Stimulated activated CD4-positive, alpha-beta T cell treated with anti-CD3 and anti-CD28 coated beads, Interleukin-12 subunit alpha, Interleukin-12 subunit beta, amount 100 ng/mL, for 4 hours (primary cell): ENCODE measurements around the gene KIAA1217.
"Not testable (repeated sequence)": the region's sequence is repeated elsewhere in the genome, so short reads cannot be mapped to it uniquely, and the experiment has no call there.

Experiments used
- DNase-seq: peaks from one replicate; pipeline ENCODE4 v3.0.0-alpha.2; 2020

Gene KIAA1217

GRCh38 chr10:24479806-24480205 lies 270.9 kb downstream of the KIAA1217 start:
- DNase-seq: no peak

- DNase-seq: no peak
These were observed 271.5 kb downstream of the KIAA1217 start for GRCh38 chr10:24480447-24480846.

GRCh38 chr10:24481241-24481640 lies 272.3 kb downstream of the KIAA1217 start:
- DNase-seq: no peak

GRCh38 chr10:24482713-24483112 lies 273.8 kb downstream of the KIAA1217 start:
- not testable (repeated sequence) for DNase-seq

GRCh38 chr10:24483701-24484100 lies 274.8 kb downstream of the KIAA1217 start:
- no peak for DNase-seq

- no peak for DNase-seq
These were observed 275.8 kb downstream of the KIAA1217 start for GRCh38 chr10:24484771-24485170.

GRCh38 chr10:24485304-24485703 lies 276.4 kb downstream of the KIAA1217 start:
- DNase-seq: no peak

GRCh38 chr10:24488631-24489030 lies 279.7 kb downstream of the KIAA1217 start:
- no peak for DNase-seq

- no peak for DNase-seq
These were observed 284.2 kb downstream of the KIAA1217 start for GRCh38 chr10:24493165-24493564.

- no peak for DNase-seq
These were observed 285.3 kb downstream of the KIAA1217 start for GRCh38 chr10:24494236-24494635.

- no peak for DNase-seq
These were observed 285.8 kb downstream of the KIAA1217 start for GRCh38 chr10:24494777-24495176.

GRCh38 chr10:24495666-24496460 lies 286.9 kb downstream of the KIAA1217 start:
- no peak for DNase-seq

GRCh38 chr10:24496906-24497305 lies 288.0 kb downstream of the KIAA1217 start:
- DNase-seq: no peak

- no peak for DNase-seq
These were observed 292.2 kb downstream of the KIAA1217 start for GRCh38 chr10:24501056-24501711.

GRCh38 chr10:24502006-24502405 lies 293.1 kb downstream of the KIAA1217 start:
- DNase-seq: no peak

- no peak for DNase-seq
These were observed 294.0 kb downstream of the KIAA1217 start for GRCh38 chr10:24502801-24503460.

- DNase-seq: peak; percentile 8
These were observed 294.8 kb downstream of the KIAA1217 start for GRCh38 chr10:24503461-24504320.

GRCh38 chr10:24505759-24506158 lies 296.8 kb downstream of the KIAA1217 start:
- no peak for DNase-seq

- DNase-seq: no peak
These were observed 304.2 kb downstream of the KIAA1217 start for GRCh38 chr10:24513155-24513554.

- DNase-seq: no peak
These were observed 306.5 kb downstream of the KIAA1217 start for GRCh38 chr10:24515481-24515880.

GRCh38 chr10:24518411-24518810 lies 309.5 kb downstream of the KIAA1217 start:
- no peak for DNase-seq

GRCh38 chr10:24518981-24519597 lies 310.2 kb downstream of the KIAA1217 start:
- peak; percentile 11 for DNase-seq
